ENCODE measurements around the gene CSH1.
"Not testable (repeated sequence)": the region's sequence is repeated elsewhere in the genome, so short reads cannot be mapped to it uniquely, and the experiment has no call there.

CSH1 gene

GRCh38 chr17:63928172-63928666 is 31.8 kb upstream of the CSH1 start:
- no peak for DNase-seq

GRCh38 chr17:63927464-63928171 is 31.2 kb upstream of the CSH1 start:
- DNase-seq = no peak

GRCh38 chr17:63926164-63926563 is 29.8 kb upstream of the CSH1 start:
- no peak for DNase-seq

- DNase-seq = no peak
These were observed 29.2 kb upstream of the CSH1 start for GRCh38 chr17:63925615-63926014.

GRCh38 chr17:63922402-63922801 is 26.0 kb upstream of the CSH1 start:
- DNase-seq = not testable (repeated sequence)

- not testable (repeated sequence) for DNase-seq
These were observed 24.4 kb upstream of the CSH1 start for GRCh38 chr17:63920779-63921178.

GRCh38 chr17:63920050-63920449 is 23.7 kb upstream of the CSH1 start:
- not testable (repeated sequence) for DNase-seq

GRCh38 chr17:63919311-63919723 is 22.9 kb upstream of the CSH1 start:
- DNase-seq = no peak

- not testable (repeated sequence) for DNase-seq
These were observed 22.5 kb upstream of the CSH1 start, which contains the start of gene GH1 for GRCh38 chr17:63918789-63919305. Gene GH1 (minus strand): TSS chr17:63918839. CDS start chr17:63918776, 63 bp downstream.

GRCh38 chr17:63918305-63918704 is 21.9 kb upstream of the CSH1 start:
- DNase-seq = peak; percentile 83

GRCh38 chr17:63917646-63918045 is 21.3 kb upstream of the CSH1 start:
- peak; percentile 52 for DNase-seq

GRCh38 chr17:63917206-63917605 is 20.8 kb upstream of the CSH1 start:
- DNase-seq = peak; percentile 41

- DNase-seq = peak; percentile 36
These were observed 20.3 kb upstream of the CSH1 start for GRCh38 chr17:63916566-63917185.

GRCh38 chr17:63915753-63916152 is 19.4 kb upstream of the CSH1 start:
- not testable (repeated sequence) for DNase-seq

- DNase-seq = peak; percentile 46
These were observed 18.1 kb upstream of the CSH1 start for GRCh38 chr17:63914471-63914870.

- DNase-seq = peak; percentile 77
These were observed 15.3 kb upstream of the CSH1 start for GRCh38 chr17:63911657-63912100.

GRCh38 chr17:63911041-63911635 is 14.8 kb upstream of the CSH1 start, which contains the start of gene CSHL1:
Gene CSHL1 (minus strand): TSS chr17:63911258. CDS start chr17:63911196, 62 bp downstream.
- DNase-seq = peak; percentile 43

GRCh38 chr17:63910096-63910495 is 13.7 kb upstream of the CSH1 start:
- peak; percentile 48 for DNase-seq

GRCh38 chr17:63909586-63909985 is 13.2 kb upstream of the CSH1 start:
- DNase-seq = not testable (repeated sequence)

GRCh38 chr17:63907161-63907778 is 10.9 kb upstream of the CSH1 start:
- peak; percentile 60 for DNase-seq

- DNase-seq = not testable (repeated sequence)
These were observed 8.4 kb upstream of the CSH1 start for GRCh38 chr17:63904796-63905195.

GRCh38 chr17:63903787-63904201 is 7.4 kb upstream of the CSH1 start:
- DNase-seq = not testable (repeated sequence)

GRCh38 chr17:63901971-63902370 is 5.6 kb upstream of the CSH1 start:
- DNase-seq = not testable (repeated sequence)
